Activated B cell treated with CpG ODN at 0.5 μM for 24 hours (primary cell): ENCODE results near the gene CERS1. TPM values are rescaled to one million over a fixed set of nuclear protein-coding genes. Genes with fewer than 3 reads are reported as not detected.
A peak's percentile ranks its signal among the peaks of the same experiment; 100 is the strongest.

ENCODE experiments used
- ATAC-seq: fragments of 200-7000 bp; cut with Tn5 transposase; one replicate; pipeline ENCODE4 v1.10.0; 2021; ENCODE audit warnings: low read depth, mild to moderate bottlenecking, moderate library complexity
- CTCF ChIA-PET: fragments of 350-600 bp; sonication (Branson Sonifier 250); formaldehyde crosslinking; loops from one replicate; lab custom pipeline; 2021; ENCODE audit warnings: antibody characterized with exemption; lab: Charles Lee
- POLR2A ChIA-PET: fragments of 350-600 bp; sonication (Branson Sonifier 250); formaldehyde crosslinking; loops from one replicate; lab custom pipeline; 2021; ENCODE audit warnings: antibody characterized with exemption; lab: Charles Lee
- DNase-seq: peaks from one replicate; pipeline ENCODE4 v3.0.0; 2022
- H3K27ac Mint-ChIP-seq: one replicate; pipeline ENCODE4 v1.8.0; 2020; ENCODE audit warnings: mixed read lengths
- H3K27me3 Mint-ChIP-seq: one replicate; pipeline ENCODE4 v1.8.0; 2021; ENCODE audit warnings: mixed read lengths
- H3K36me3 Mint-ChIP-seq: one replicate; pipeline ENCODE4 v1.8.0; 2021; ENCODE audit warnings: low read depth, mixed read lengths
- H3K4me1 Mint-ChIP-seq: one replicate; pipeline ENCODE4 v1.8.0; 2021; ENCODE audit warnings: mixed read lengths
- H3K4me3 Mint-ChIP-seq: one replicate; pipeline ENCODE4 v1.8.0; 2020; ENCODE audit warnings: mild to moderate bottlenecking, mixed read lengths
- H3K9me3 Mint-ChIP-seq: one replicate; pipeline ENCODE4 v1.8.0; 2020; ENCODE audit warnings: mixed read lengths
- CTCF ChIP-seq: fragments of 200-600 bp; IDR thresholded peaks from one replicate; pipeline ENCODE4 v1.8.0; 2022; ENCODE audit warnings: antibody characterized with exemption, mild to moderate bottlenecking
- intact Hi-C: fragments of 100-400 bp; cut with micrococcal nuclease; formaldehyde crosslinking; loops from one replicate; pipeline ENCODE4 v1.15.1; 2024
- total RNA-seq: library from RNA; stranded (reverse); gene quantifications from 2 replicates; pipeline ENCODE4 v1.2.3, GENCODE V29; 2022

The CERS1 gene
- not detected in 2 replicates for total RNA-seq

DNA sequence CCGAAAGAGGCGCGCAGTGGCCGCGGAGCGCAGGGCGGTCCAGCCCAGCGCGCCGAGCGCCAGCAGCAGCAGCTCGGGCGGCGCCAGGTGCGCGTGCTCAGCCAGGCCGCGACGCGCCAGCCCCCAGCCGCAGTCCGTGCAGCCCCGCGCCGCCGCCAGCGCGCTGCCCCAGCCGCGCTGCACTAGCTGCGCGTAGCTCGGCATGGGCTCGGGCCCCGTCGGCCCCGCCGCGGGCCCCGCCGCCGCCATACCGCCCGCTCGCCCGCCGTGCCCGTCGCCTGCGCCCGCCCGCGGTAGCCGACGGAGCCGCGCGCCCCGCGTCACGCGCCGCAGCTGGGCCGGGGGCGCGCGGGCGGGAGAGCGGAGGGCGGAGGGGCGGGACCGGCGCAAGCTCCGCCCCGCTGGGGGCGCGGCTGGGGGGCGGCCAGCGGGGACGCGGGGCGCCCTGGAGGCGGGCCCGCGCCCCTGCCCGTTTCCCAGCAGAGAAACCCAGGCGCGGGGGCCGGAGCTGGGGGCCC lies at the start of gene CERS1:
Gene CERS1 (minus strand): TSS at position 335 of the 518 bp plus-strand sequence. CDS start 86 bp downstream, at position 249.
- Mint-ChIP-seq H3K27me3 (peaks cover 20% of the 10 kb centered on the region), H3K4me1 (peaks cover 18% of the 10 kb centered on the region), H3K4me3 (peak within 1 kb of the TSS; percentile 79), H3K36me3 (peaks cover 20% of the 10 kb centered on the region), H3K27ac (no peak within 1 kb of the TSS), H3K9me3 (no peaks in the 10 kb centered on the region)
- DNase-seq (no peak), ATAC-seq (peak; percentile 41)
- ChIA-PET POLR2A (no interaction called here), CTCF (no interaction called here)
- intact Hi-C loops = no loop called here
- TF ChIP-seq CTCF = no peak

GRCh38 chr19:18945297-18945696 lies 49.3 kb upstream of the CERS1 start:
- no peaks in the 10 kb centered on the region for H3K9me3 Mint-ChIP-seq
- ChIA-PET CTCF (no interaction called here), POLR2A (interaction anchor here (0.7 to 1.2 kb wide), 2 partner anchors 26 to 197 kb away, joined by 4 read pairs; partner anchors contain the start of gene COPE)
- DNase-seq (no peak), ATAC-seq (no peak)
- H3K27me3 Mint-ChIP-seq = peaks cover 5% of the 10 kb centered on the region
- no peak overlapping the region for H3K27ac Mint-ChIP-seq
- intact Hi-C loops = no loop called here
- peaks cover 30% of the 10 kb centered on the region for H3K4me1 Mint-ChIP-seq
- H3K36me3 Mint-ChIP-seq = no peaks in the 10 kb centered on the region
- TF ChIP-seq CTCF = no peak
- H3K4me3 Mint-ChIP-seq = no peak overlapping the region

- H3K4me1 Mint-ChIP-seq = peaks cover 33% of the 10 kb centered on the region
- POLR2A ChIA-PET = no interaction called here
- intact Hi-C loops = no loop called here
- TF ChIP-seq CTCF = no peak
- peaks cover 9% of the 10 kb centered on the region for H3K27me3 Mint-ChIP-seq
- no peaks in the 10 kb centered on the region for H3K36me3 Mint-ChIP-seq
- no peak overlapping the region for H3K4me3 Mint-ChIP-seq
- CTCF ChIA-PET = no interaction called here
- DNase-seq (no peak), ATAC-seq (no peak)
- no peak overlapping the region for H3K27ac Mint-ChIP-seq
- H3K9me3 Mint-ChIP-seq = no peaks in the 10 kb centered on the region
These were observed 47.5 kb upstream of the CERS1 start for GRCh38 chr19:18943465-18943864.

- Mint-ChIP-seq H3K27me3 (peaks cover 9% of the 10 kb centered on the region), H3K36me3 (no peaks in the 10 kb centered on the region), H3K27ac (no peak overlapping the region), H3K4me1 (peaks cover 28% of the 10 kb centered on the region), H3K9me3 (no peaks in the 10 kb centered on the region), H3K4me3 (no peak overlapping the region)
- TF ChIP-seq CTCF = no peak
- ATAC-seq = no peak
- CTCF ChIA-PET = no interaction called here
- intact Hi-C loops = no loop called here
- no peak for DNase-seq
- POLR2A ChIA-PET = no interaction called here
These were observed 46.7 kb upstream of the CERS1 start for GRCh38 chr19:18942692-18943091.

- Mint-ChIP-seq H3K36me3 (no peaks in the 10 kb centered on the region), H3K27me3 (peaks cover 9% of the 10 kb centered on the region), H3K4me3 (peak overlapping the region; percentile 41), H3K4me1 (peaks cover 23% of the 10 kb centered on the region), H3K9me3 (no peaks in the 10 kb centered on the region), H3K27ac (no peak overlapping the region)
- no peak for TF ChIP-seq CTCF
- intact Hi-C loops = loop anchor here (1.0 kb wide), 1 partner anchor 490 kb away; no protein-coding TSS in a partner anchor
- ChIA-PET CTCF (interaction anchor here (1.4 kb wide), 1 partner anchor 22 kb away, joined by 3 read pairs; the partner anchor contains the start of gene DDX49), POLR2A (no interaction called here)
- DNase-seq (no peak), ATAC-seq (no peak)
These were observed 45.8 kb upstream of the CERS1 start for GRCh38 chr19:18941628-18942354.
